BLaER1 (cell line): ENCODE measurements around the gene DCAF4.

Experiments used
- H3K27ac ChIP-seq: shearing (Covaris generic); formaldehyde crosslinking; 2 replicates; pipeline ENCODE4 v1.8.1; 2022
- H3K27me3 ChIP-seq: shearing (Covaris generic); formaldehyde crosslinking; 2 replicates; pipeline ENCODE4 v1.8.1; 2022
- H3K36me3 ChIP-seq: shearing (Covaris generic); formaldehyde crosslinking; 2 replicates; pipeline ENCODE4 v1.8.1; 2022
- H3K4me1 ChIP-seq: shearing (Covaris generic); formaldehyde crosslinking; 2 replicates; pipeline ENCODE4 v1.8.1; 2022
- H3K4me2 ChIP-seq: shearing (Covaris generic); formaldehyde crosslinking; 2 replicates; pipeline ENCODE4 v1.8.1; 2022
- H3K4me3 ChIP-seq: shearing (Covaris generic); formaldehyde crosslinking; 2 replicates; pipeline ENCODE4 v1.8.1; 2022
- H3K9ac ChIP-seq: shearing (Covaris generic); formaldehyde crosslinking; 2 replicates; pipeline ENCODE4 v1.8.1; 2022
- H3K9me3 ChIP-seq: shearing (Covaris generic); formaldehyde crosslinking; 2 replicates; pipeline ENCODE4 v1.8.1; 2022
- H4K20me1 ChIP-seq: shearing (Covaris generic); formaldehyde crosslinking; 2 replicates; pipeline ENCODE4 v1.8.1; 2022
- Cebpa-rat ChIP-seq: shearing (Covaris generic); IDR thresholded peaks from 2 replicates; pipeline ENCODE4 v1.8.1; 2022

The DCAF4 gene

DNA sequence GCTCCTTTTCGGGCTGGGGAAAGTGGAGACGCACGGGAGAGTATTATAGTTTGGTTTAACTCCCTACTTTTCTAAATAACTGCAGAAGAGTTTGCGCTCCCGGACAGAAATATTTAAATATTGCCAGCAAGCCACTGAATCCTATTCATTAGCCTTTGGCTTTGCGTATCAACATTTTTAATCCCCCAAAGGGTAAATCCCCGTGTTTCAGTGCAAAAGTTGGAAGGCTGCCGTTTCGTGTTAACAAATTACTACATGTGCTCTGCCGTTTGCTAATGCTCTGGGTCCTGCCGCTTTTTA is 32.0 kb upstream of the DCAF4 start:
- peaks cover 82% of the 10 kb centered on the region for H3K27me3 ChIP-seq
- no peak overlapping the region for H3K27ac ChIP-seq
- H3K9me3 ChIP-seq, result no peaks in the 10 kb centered on the region
- no peak for TF ChIP-seq Cebpa-rat
- H3K36me3 ChIP-seq, result no peaks in the 10 kb centered on the region
- peaks cover 23% of the 10 kb centered on the region for H3K4me1 ChIP-seq
- peaks cover 43% of the 10 kb centered on the region for H4K20me1 ChIP-seq
- H3K4me3 ChIP-seq, result peak overlapping the region; percentile 70
- H3K9ac ChIP-seq, result no peak overlapping the region
- H3K4me2 ChIP-seq, result peak overlapping the region; percentile 98

DNA sequence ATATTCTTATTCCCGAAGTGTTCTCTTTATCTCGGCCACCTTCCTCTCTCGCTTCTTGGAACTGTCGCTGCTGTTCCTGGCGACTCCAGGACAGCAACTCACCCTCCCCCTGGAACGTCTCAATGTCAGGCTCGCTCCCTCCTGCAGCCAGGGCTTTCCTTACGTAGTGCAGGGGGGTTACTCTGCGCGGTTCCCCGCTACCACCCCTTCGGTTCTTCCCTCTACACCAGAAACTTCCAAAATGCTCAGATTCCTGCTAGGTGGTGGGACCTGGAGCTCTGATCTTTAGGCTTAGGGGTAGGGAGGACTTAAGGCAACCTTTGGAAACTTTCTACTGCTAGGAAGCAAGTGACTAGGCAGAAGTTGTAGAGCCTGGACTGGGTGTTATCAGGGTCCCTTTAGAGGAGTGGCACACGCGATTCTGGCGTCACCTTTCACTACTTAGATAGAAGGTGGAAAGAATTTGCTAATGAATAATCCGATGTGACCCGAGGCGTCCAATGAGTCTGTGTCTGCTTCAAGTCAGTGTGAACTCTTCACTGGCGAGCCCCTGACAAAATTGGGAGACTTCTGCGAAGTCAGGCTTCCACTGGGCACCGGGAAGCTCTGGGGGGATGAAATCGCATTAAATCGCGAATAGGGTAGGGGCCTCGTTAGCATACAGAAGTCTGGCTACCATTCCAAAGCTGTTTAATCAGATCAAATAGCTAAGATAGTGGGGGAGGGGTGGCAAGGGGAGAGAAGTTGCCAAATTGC is 31.5 kb upstream of the DCAF4 start:
- no peak for TF ChIP-seq Cebpa-rat
- no peaks in the 10 kb centered on the region for H3K9me3 ChIP-seq
- H3K4me3 ChIP-seq, result peak overlapping the region; percentile 70; the same call in 1 of the 2 replicates
- H4K20me1 ChIP-seq, result peaks cover 43% of the 10 kb centered on the region
- no peak overlapping the region for H3K27ac ChIP-seq
- peaks cover 23% of the 10 kb centered on the region for H3K4me1 ChIP-seq
- H3K27me3 ChIP-seq, result peaks cover 77% of the 10 kb centered on the region
- no peak overlapping the region for H3K9ac ChIP-seq
- peak overlapping the region; percentile 98 for H3K4me2 ChIP-seq
- H3K36me3 ChIP-seq, result no peaks in the 10 kb centered on the region

DNA sequence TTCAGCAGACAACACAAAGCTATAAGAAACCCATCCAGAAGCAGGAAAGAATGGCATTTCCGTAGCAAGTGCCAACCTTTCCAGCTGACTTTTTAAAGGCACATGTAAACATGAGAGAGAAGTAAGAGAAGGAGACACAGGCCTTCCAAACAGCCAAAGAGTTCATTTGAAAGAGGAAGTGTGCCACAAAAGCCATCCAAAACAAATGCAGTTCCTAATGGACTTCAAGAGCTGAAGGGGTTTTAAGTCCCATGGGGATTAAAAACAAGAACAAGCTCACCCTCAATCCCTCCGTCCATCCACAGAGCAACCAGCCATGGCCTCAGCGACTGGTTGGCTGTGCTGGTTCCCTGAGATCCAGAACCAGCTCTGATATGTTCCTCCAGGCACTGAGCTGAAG is 27.8 kb upstream of the DCAF4 start:
- Histone ChIP-seq H3K27me3 (peaks cover 40% of the 10 kb centered on the region), H3K4me2 (no peak overlapping the region), H3K9ac (no peak overlapping the region), H3K4me1 (peaks cover 9% of the 10 kb centered on the region), H4K20me1 (peaks cover 15% of the 10 kb centered on the region; the same call in 1 of the 2 replicates), H3K27ac (no peak overlapping the region), H3K36me3 (no peaks in the 10 kb centered on the region), H3K4me3 (no peak overlapping the region), H3K9me3 (no peaks in the 10 kb centered on the region)
- no peak for TF ChIP-seq Cebpa-rat

DNA sequence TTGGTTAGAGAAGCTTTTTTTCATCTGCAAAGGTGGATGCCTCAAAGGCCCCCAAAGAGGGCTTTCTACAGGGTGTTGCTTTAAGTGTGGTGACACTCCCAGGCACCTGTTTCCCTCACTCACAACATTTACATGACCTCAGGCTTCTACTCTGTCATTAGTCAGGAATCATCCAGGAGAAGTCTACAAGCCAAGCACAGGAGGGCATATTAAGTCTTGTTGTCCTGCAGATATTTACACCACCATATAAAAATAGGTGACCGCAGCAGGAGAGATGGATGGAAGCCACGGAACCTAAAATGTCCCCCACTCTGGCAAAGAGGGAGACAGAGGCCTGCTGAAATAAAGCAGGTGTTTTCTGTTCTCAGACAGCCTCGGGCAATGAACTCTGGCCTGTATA is 24.9 kb upstream of the DCAF4 start:
- Histone ChIP-seq H3K4me1 (no peaks in the 10 kb centered on the region), H3K27ac (no peak overlapping the region), H3K9me3 (no peaks in the 10 kb centered on the region), H3K4me2 (no peak overlapping the region), H3K9ac (no peak overlapping the region), H4K20me1 (no peaks in the 10 kb centered on the region), H3K27me3 (peaks cover 11% of the 10 kb centered on the region), H3K36me3 (no peaks in the 10 kb centered on the region), H3K4me3 (no peak overlapping the region)
- no peak for TF ChIP-seq Cebpa-rat

DNA sequence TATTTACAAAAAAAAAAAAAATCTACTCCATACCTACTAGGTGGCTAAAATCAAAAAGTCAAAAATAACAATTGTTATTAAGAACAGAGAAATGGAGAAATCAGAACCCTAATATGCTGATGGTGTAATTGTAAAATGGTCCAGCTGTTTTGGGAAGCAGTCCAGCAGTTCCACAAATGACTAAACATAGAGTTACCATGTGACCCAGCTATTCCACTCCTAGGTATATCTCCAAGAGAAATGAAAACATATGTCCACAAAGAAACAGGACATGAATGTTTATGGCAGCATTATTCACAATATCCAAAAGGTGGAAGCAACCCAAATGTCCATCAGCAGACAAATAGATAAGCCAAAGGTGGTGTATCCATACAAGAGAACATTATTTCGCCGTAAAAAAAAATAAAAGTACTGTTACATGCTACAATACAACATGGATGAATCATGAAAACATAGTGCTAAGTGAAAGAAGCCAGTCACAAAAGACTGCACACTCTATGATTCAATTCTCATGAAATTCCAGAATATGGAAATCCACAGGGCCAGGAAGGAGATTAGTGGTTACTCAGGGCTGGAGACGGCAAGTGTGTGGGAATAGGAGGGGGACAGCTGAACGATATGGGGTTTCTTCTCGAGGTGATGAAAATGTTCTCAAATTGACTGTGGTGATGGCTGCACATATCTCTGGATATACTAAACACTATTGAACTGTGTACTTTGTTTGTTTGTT is 23.3 kb upstream of the DCAF4 start:
- H3K36me3 ChIP-seq, result no peaks in the 10 kb centered on the region
- TF ChIP-seq Cebpa-rat, result no peak
- H3K4me2 ChIP-seq, result no peak overlapping the region
- H3K4me1 ChIP-seq, result peaks cover 4% of the 10 kb centered on the region; the same call in 1 of the 2 replicates
- no peak overlapping the region for H3K4me3 ChIP-seq
- no peak overlapping the region for H3K9ac ChIP-seq
- no peaks in the 10 kb centered on the region for H3K9me3 ChIP-seq
- H3K27ac ChIP-seq, result no peak overlapping the region
- no peaks in the 10 kb centered on the region for H3K27me3 ChIP-seq
- no peaks in the 10 kb centered on the region for H4K20me1 ChIP-seq

DNA sequence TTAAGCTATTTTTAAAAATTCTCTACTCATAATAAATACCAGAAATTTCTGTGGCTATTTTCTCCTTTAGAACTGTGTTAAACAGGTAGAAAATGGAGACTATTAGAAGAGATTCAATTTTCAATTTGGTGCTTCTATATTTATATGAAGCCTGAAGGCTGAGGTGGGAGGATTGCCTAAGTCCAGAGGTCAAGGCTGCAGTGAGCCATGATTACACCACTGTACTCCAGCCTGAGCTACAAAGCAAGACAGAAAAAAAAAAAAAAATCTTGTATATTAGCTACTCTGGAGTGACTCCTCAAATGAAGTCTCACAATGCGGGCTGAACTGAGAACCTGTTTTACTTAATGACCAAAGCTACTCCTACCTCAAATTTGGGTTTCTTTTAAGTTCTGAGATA is 22.5 kb upstream of the DCAF4 start:
- Histone ChIP-seq H3K36me3 (no peaks in the 10 kb centered on the region), H3K4me1 (peaks cover 4% of the 10 kb centered on the region; the same call in 1 of the 2 replicates), H4K20me1 (no peaks in the 10 kb centered on the region), H3K9me3 (no peaks in the 10 kb centered on the region), H3K4me3 (no peak overlapping the region), H3K27me3 (no peaks in the 10 kb centered on the region), H3K27ac (no peak overlapping the region), H3K9ac (no peak overlapping the region), H3K4me2 (no peak overlapping the region)
- no peak for TF ChIP-seq Cebpa-rat

DNA sequence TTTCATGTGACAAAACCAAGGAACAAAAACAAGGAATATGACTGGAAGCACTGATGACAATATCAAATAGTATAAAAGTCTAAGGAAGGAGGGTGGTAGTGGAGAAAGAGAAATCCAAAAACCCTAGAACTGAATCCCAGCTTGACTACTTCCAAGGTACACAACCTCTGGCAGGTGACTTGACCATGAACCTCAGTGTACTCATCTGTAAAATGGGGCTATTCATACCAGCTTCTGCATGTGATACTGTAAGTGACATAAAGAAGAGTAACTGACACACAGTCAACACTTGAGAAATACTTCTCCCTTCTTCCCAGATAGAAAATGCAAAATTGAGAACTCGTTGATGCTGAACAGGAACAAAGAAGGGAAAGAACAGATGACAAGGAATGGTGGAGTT is 22.0 kb upstream of the DCAF4 start:
- H3K4me2 ChIP-seq, result no peak overlapping the region
- H3K27me3 ChIP-seq, result no peaks in the 10 kb centered on the region
- H3K27ac ChIP-seq, result no peak overlapping the region
- no peak overlapping the region for H3K4me3 ChIP-seq
- H3K9ac ChIP-seq, result no peak overlapping the region
- H3K36me3 ChIP-seq, result no peaks in the 10 kb centered on the region
- H4K20me1 ChIP-seq, result no peaks in the 10 kb centered on the region
- H3K9me3 ChIP-seq, result no peaks in the 10 kb centered on the region
- no peak for TF ChIP-seq Cebpa-rat
- peaks cover 4% of the 10 kb centered on the region; the same call in 1 of the 2 replicates for H3K4me1 ChIP-seq

DNA sequence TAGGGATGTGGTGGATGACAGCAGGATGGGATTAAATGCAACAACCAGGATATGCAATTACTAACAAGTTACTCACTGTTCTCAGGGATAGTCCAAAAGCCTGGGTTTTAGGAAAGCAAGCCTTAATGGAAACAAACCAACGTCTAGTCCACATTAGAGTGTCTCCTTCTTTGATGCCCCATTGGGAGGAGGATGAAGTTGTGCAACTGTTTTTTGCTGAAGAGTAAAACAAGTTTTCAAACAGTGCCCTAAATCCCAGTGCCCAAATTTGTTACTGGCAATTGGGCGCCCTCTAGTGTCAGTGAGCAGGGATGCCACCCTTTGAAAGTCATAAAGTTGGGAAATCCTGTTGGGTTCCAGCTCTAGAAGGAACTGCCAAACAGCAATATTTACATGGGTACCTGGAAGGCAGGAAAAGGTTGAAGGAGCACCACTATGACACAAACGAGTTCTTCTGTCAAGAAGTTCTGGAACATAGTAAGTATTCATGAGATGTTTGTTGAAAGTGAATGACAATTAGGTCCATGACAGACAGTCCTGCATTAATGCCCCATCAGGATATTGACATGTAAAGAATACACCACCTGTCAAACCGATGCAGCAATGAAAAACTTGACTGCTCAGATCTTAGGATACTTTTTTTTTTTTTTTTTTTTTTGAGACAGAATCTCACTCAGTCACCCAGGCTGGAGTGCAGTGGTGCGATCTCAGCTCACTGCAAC is 21.3 kb upstream of the DCAF4 start:
- H3K4me2 ChIP-seq, result no peak overlapping the region
- H3K36me3 ChIP-seq, result no peaks in the 10 kb centered on the region
- H3K27me3 ChIP-seq, result no peaks in the 10 kb centered on the region
- H4K20me1 ChIP-seq, result no peaks in the 10 kb centered on the region
- no peak overlapping the region for H3K27ac ChIP-seq
- no peak overlapping the region for H3K9ac ChIP-seq
- H3K4me1 ChIP-seq, result peaks cover 4% of the 10 kb centered on the region; the same call in 1 of the 2 replicates
- no peaks in the 10 kb centered on the region for H3K9me3 ChIP-seq
- TF ChIP-seq Cebpa-rat, result peak; percentile 72
- H3K4me3 ChIP-seq, result no peak overlapping the region

DNA sequence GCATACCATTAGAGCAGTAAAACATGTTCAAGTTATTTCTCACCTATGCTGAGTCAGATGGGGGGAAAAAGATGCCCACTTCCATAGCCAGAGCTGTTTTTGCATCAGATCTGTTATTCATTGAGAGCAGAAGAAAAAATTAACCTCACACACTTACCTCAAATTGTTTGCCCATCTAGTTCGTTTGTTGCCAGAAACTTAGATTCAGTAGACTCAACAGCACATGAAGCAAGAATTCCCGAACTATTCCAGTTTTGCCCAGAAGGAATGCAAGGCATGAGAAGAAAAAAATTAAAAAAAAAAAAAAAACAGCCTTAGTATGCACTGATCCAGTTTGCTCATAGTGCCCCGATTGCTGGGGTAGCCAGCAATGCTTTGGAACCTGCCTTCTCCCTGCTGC is 19.9 kb upstream of the DCAF4 start:
- Histone ChIP-seq H3K9ac (no peak overlapping the region), H3K4me1 (peaks cover 4% of the 10 kb centered on the region; the same call in 1 of the 2 replicates), H3K4me2 (no peak overlapping the region), H3K4me3 (no peak overlapping the region), H3K27ac (no peak overlapping the region), H3K27me3 (no peaks in the 10 kb centered on the region), H3K9me3 (no peaks in the 10 kb centered on the region), H3K36me3 (no peaks in the 10 kb centered on the region), H4K20me1 (no peaks in the 10 kb centered on the region)
- no peak for TF ChIP-seq Cebpa-rat

DNA sequence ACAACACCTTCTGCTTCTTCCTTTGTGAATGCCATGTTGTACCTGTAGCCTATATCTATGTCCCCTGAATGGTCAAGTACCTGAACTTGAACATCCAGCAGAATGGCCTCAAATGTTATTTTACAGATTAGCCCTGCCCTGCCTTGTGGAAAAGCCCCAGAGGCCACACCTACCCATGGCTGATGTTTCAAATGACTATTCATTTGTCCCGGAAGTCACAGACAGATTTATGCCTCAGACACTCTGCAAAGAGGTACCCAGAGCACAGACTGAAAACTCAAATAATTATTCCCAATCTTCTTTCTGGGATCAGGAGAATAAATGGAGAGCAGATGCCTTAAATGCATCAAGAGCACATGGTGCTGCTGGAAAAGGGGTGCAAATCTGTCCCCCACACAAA is 19.4 kb upstream of the DCAF4 start:
- no peak for TF ChIP-seq Cebpa-rat
- Histone ChIP-seq H3K27me3 (no peaks in the 10 kb centered on the region), H3K27ac (no peak overlapping the region), H3K4me1 (peaks cover 4% of the 10 kb centered on the region; the same call in 1 of the 2 replicates), H3K9ac (no peak overlapping the region), H3K36me3 (no peaks in the 10 kb centered on the region), H3K4me2 (no peak overlapping the region), H3K4me3 (no peak overlapping the region), H3K9me3 (no peaks in the 10 kb centered on the region), H4K20me1 (no peaks in the 10 kb centered on the region)
